C1 segment of cervical spinal cord (tissue), 14 donors: Measurements from ENCODE around the gene JPH4.
A peak's percentile ranks its signal among the peaks of the same experiment; 100 is the strongest.
"Not testable (repeated sequence)": the region's sequence is repeated elsewhere in the genome, so short reads cannot be mapped to it uniquely, and the experiment has no call there.

ENCODE experiments used
- DNase-seq, 14 donors: peaks; one replicate each; lab custom pipeline; 2025; lab: John Stamatoyannopoulos, UW

Gene JPH4

GRCh38 chr14:23609001-23609400, 30.4 kb upstream of the JPH4 start:
- DNase-seq = no peak

- DNase-seq = peak in 2 of 14 donors; percentile 12 to 40
These were observed 29.9 kb upstream of the JPH4 start for GRCh38 chr14:23608454-23608853.

GRCh38 chr14:23605931-23606585, 27.5 kb upstream of the JPH4 start:
- DNase-seq = no peak

GRCh38 chr14:23604675-23605170, 26.1 kb upstream of the JPH4 start:
- no peak for DNase-seq

GRCh38 chr14:23604148-23604547, 25.6 kb upstream of the JPH4 start:
- no peak for DNase-seq

GRCh38 chr14:23603103-23603502, 24.5 kb upstream of the JPH4 start:
- DNase-seq = no peak

GRCh38 chr14:23602181-23603095, 23.8 kb upstream of the JPH4 start:
- DNase-seq = no peak

GRCh38 chr14:23601845-23602180, 23.2 kb upstream of the JPH4 start:
- DNase-seq = no peak

- no peak for DNase-seq
These were observed 22.8 kb upstream of the JPH4 start for GRCh38 chr14:23601424-23601823.

GRCh38 chr14:23600806-23601205, 22.2 kb upstream of the JPH4 start:
- DNase-seq = no peak

GRCh38 chr14:23600322-23600707, 21.7 kb upstream of the JPH4 start:
- no peak for DNase-seq

GRCh38 chr14:23594191-23594590, 15.6 kb upstream of the JPH4 start:
- not testable (repeated sequence) for DNase-seq

GRCh38 chr14:23590198-23590597, 11.6 kb upstream of the JPH4 start:
- DNase-seq = no peak

GRCh38 chr14:23589606-23590005, 11.0 kb upstream of the JPH4 start:
- DNase-seq = no peak

- DNase-seq = peak in 12 of 14 donors; percentile 42 to 86 (median 75)
These were observed 10.5 kb upstream of the JPH4 start for GRCh38 chr14:23588884-23589598.

GRCh38 chr14:23584527-23585203, 6.1 kb upstream of the JPH4 start:
- DNase-seq = not testable (repeated sequence)

- DNase-seq = not testable (repeated sequence)
These were observed 5.4 kb upstream of the JPH4 start for GRCh38 chr14:23583761-23584526.

- peak in 1 of 14 donors; percentile 51 for DNase-seq
These were observed 4.5 kb upstream of the JPH4 start for GRCh38 chr14:23582906-23583760.

- DNase-seq = no peak
These were observed 2.3 kb upstream of the JPH4 start for GRCh38 chr14:23580948-23581281.
